Endothelial cell of umbilical vein (primary cell): ENCODE results near the gene PLA2R1.

Experiments
- CTCF ChIP-seq, 2 donors: IDR thresholded peaks; 1 replicate in 1 of 2; 2 replicates in 1 of 2; pipeline ENCODE4 v1.5.1; 2011; ENCODE audit warnings: low read length in 2 of 2, mild to moderate bottlenecking in 2 of 2, moderate library complexity in 2 of 2, control low read depth in 1 of 2, inconsistent platforms in 1 of 2, low read depth in 1 of 2; ENCODE audit not compliant: insufficient read depth in 1 of 2; ENCODE audit errors: extremely low read depth in 1 of 2
- EZH2 ChIP-seq: IDR thresholded peaks from 2 replicates; pipeline ENCODE4 v1.6.1; 2012; ENCODE audit warnings: borderline replicate concordance, low read depth, mild to moderate bottlenecking, moderate library complexity, low read length, inconsistent platforms; ENCODE audit not compliant: severe bottlenecking
- MAX ChIP-seq: IDR thresholded peaks from 2 replicates; pipeline ENCODE4 v1.6.1; 2011; ENCODE audit not compliant: insufficient read depth, insufficient read length
- MYC ChIP-seq: IDR thresholded peaks from one replicate; pipeline ENCODE4 v1.6.1; 2011; ENCODE audit warnings: mild to moderate bottlenecking, low read depth, low read length

DNA sequence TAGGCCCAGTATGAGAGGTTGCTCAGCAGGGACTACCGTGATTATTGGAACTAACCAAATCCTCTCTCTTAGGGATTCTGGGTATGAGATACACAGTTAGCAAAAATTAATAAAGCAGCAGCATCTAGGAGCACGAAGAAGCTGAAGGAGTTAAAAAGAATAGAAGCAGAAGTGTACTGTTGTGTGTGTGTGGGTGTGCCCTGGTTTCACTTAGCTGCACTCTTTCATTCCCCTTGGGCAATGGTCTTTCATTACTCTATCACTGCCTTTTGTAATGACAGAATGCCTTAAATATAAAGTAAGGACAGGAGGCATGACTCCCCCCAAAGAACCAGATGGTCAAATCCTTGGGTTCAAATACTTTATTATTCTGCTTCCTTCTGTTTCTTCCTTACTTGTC lies 148.5 kb downstream of the PLA2R1 start:
- TF ChIP-seq CTCF (IDR thresholded peaks at IDR 0.05; ENCODE audit: extremely low read depth in 1 of 2, insufficient read depth in 1 of 2, low read depth in 1 of 2, low read length in 2 of 2) (no peak), MYC (no peak), EZH2 (no peak), MAX (no peak)
